ENCODE measurements around the gene MYCN. TPM values are rescaled to one million over a fixed set of nuclear protein-coding genes. Genes with fewer than 3 reads are reported as not detected.

Gene MYCN
- not detected in 2 replicates for total RNA-seq

GRCh38 chr2:15939854-15940660 is at the start of gene MYCN:
MYCN (plus strand) TSS chr2:15940550; CDS start chr2:15942065, 1,515 bp downstream.

Small RNAs within 50 kb of the gene (small RNA-seq; reads per million reads assigned to genes)
- not detected for gene RF01210
- gene RN7SL104P: not detected

All from articular chondrocyte of knee joint (primary cell).